H1 (cell line): Measurements from ENCODE around the gene RALY. TPM values are rescaled to one million over a fixed set of nuclear protein-coding genes. Genes with fewer than 3 reads are reported as not detected.

Source experiments
- CTCF ChIA-PET: fragments of 300-600 bp; sonication (Branson Sonifier 250); formaldehyde crosslinking; loops from one replicate; lab custom pipeline; 2021; ENCODE audit not compliant: partially characterized antibody; lab: Charles Lee
- POLR2A ChIA-PET: fragments of 300-600 bp; sonication (Branson Sonifier 250); formaldehyde crosslinking; loops from one replicate; lab custom pipeline; 2021; ENCODE audit warnings: inconsistent platforms; ENCODE audit not compliant: partially characterized antibody; lab: Charles Lee
- DNase-seq, 2 experiments: peaks; one replicate each; pipeline versions ENCODE4 v3.0.0 to v3.0.0-alpha.2; 2010 to 2022; ENCODE audit warnings: low spot score in 2 of 2, low read depth in 1 of 2, mixed read lengths in 1 of 2
- FAIRE-seq: peaks from 2 replicates; lab custom pipeline; 2011; peaks lifted over from hg19 to GRCh38; lab: Jason Lieb, UNC
- H2AFZ ChIP-seq: 2 replicates; pipeline ENCODE4 v1.8.1; 2012; ENCODE audit warnings: low read length, inconsistent platforms
- H2AK5ac ChIP-seq: 2 replicates; pipeline ENCODE4 v1.6.1; 2013; ENCODE audit warnings: low read depth, low read length
- H2BK120ac ChIP-seq: replicated peaks from 2 replicates; pipeline ENCODE3; 2013; ENCODE audit warnings: low read depth, low read length, inconsistent platforms
- H2BK12ac ChIP-seq: 2 replicates; pipeline ENCODE4 v1.6.1; 2013; ENCODE audit warnings: low read depth, low read length
- H2BK15ac ChIP-seq: 2 replicates; pipeline ENCODE4 v1.6.1; 2013; ENCODE audit warnings: low read length
- H2BK20ac ChIP-seq: 2 replicates; pipeline ENCODE4 v1.6.1; 2013; ENCODE audit warnings: low read length
- H2BK5ac ChIP-seq: 2 replicates; pipeline ENCODE4 v1.6.1; 2013; ENCODE audit warnings: low read depth, low read length
- H3K14ac ChIP-seq: 2 replicates; pipeline ENCODE4 v1.6.1; 2013; ENCODE audit warnings: inconsistent platforms; ENCODE audit not compliant: insufficient read length
- H3K18ac ChIP-seq: 2 replicates; pipeline ENCODE4 v1.6.1; 2013; ENCODE audit warnings: low read length; ENCODE audit errors: extremely low read depth
- H3K23ac ChIP-seq: 2 replicates; pipeline ENCODE4 v1.6.1; 2013; ENCODE audit warnings: inconsistent platforms; ENCODE audit not compliant: insufficient read length
- H3K23me2 ChIP-seq: 2 replicates; pipeline ENCODE4 v1.6.1; 2013; ENCODE audit warnings: low read depth, low read length
- H3K27ac ChIP-seq: 2 replicates; pipeline ENCODE4 v1.6.1; 2011; ENCODE audit warnings: low read depth, low read length, inconsistent platforms
- H3K27me3 ChIP-seq, 4 experiments: replicated peaks in 1 of 4; 1 replicate in 1 of 4; 2 replicates in 3 of 4; pipeline versions ENCODE4 v1.6.1 to v1.8.1; 2011 to 2013; ENCODE audit warnings: low read length in 3 of 4, mild to moderate bottlenecking in 3 of 4, inconsistent platforms in 2 of 4, mixed read lengths in 2 of 4, moderate library complexity in 1 of 4; ENCODE audit not compliant: control insufficient read depth in 3 of 4, insufficient read depth in 3 of 4; ENCODE audit errors: extremely low read depth in 1 of 4
- H3K36me3 ChIP-seq, 4 experiments: 2 replicates each; pipeline versions ENCODE4 v1.6.1 to v1.8.1; 2011 to 2013; ENCODE audit warnings: mild to moderate bottlenecking in 4 of 4, low read length in 3 of 4, moderate library complexity in 2 of 4, control low read depth in 1 of 4, inconsistent platforms in 1 of 4; ENCODE audit not compliant: insufficient read depth in 4 of 4, control insufficient read depth in 2 of 4
- H3K4ac ChIP-seq: replicated peaks from 2 replicates; pipeline ENCODE3; 2013; ENCODE audit warnings: low read length, low read depth, mixed read lengths, inconsistent platforms; ENCODE audit not compliant: insufficient read length
- H3K4me1 ChIP-seq, 4 experiments: replicated peaks in 1 of 4; 1 replicate in 1 of 4; 2 replicates in 3 of 4; pipeline versions ENCODE4 v1.6.1 to v1.8.1; 2011 to 2013; ENCODE audit warnings: low read length in 3 of 4, inconsistent platforms in 2 of 4, mixed read lengths in 1 of 4; ENCODE audit not compliant: insufficient read depth in 4 of 4, control insufficient read depth in 3 of 4
- H3K4me2 ChIP-seq, 2 experiments: 2 replicates each; pipeline versions ENCODE4 v1.6.1 to v1.8.1; 2011 to 2013; ENCODE audit warnings: low read depth in 2 of 2, low read length in 2 of 2, control low read depth in 1 of 2, inconsistent platforms in 1 of 2, mild to moderate bottlenecking in 1 of 2; ENCODE audit not compliant: insufficient read depth in 1 of 2
- H3K4me3 ChIP-seq, 4 experiments: fragments of 200-600, 300-600 bp in 1 of 4; sonication (generic), shearing (Covaris generic), sonication (Bioruptor Twin) in 1 of 4; 2 replicates each; pipeline versions ENCODE4 v1.5.1 to v1.8.1; 2011 to 2016; ENCODE audit warnings: low read length in 4 of 4, low read depth in 3 of 4, control low read depth in 2 of 4, inconsistent platforms in 2 of 4, mild to moderate bottlenecking in 2 of 4, mixed read lengths in 1 of 4, moderate library complexity in 1 of 4; ENCODE audit not compliant: insufficient read depth in 2 of 4; ENCODE audit errors: extremely low read depth in 1 of 4
- H3K56ac ChIP-seq: replicated peaks from 2 replicates; pipeline ENCODE3; 2013; ENCODE audit warnings: low read depth, mild to moderate bottlenecking, mixed read lengths, low read length, inconsistent platforms; ENCODE audit not compliant: insufficient read length
- H3K79me1 ChIP-seq: 2 replicates; pipeline ENCODE4 v1.6.1; 2013; ENCODE audit warnings: low read depth, low read length, control low read depth
- H3K79me2 ChIP-seq, 2 experiments: 2 replicates each; pipeline versions ENCODE4 v1.6.1 to v1.8.1; 2012 to 2013; ENCODE audit warnings: low read length in 2 of 2, mild to moderate bottlenecking in 2 of 2, inconsistent platforms in 1 of 2; ENCODE audit not compliant: insufficient read depth in 2 of 2, control insufficient read depth in 1 of 2
- H3K9ac ChIP-seq, 4 experiments: replicated peaks in 1 of 4; 1 replicate in 1 of 4; 2 replicates in 3 of 4; pipeline versions ENCODE4 v1.6.1 to v1.8.1; 2011 to 2013; ENCODE audit warnings: low read depth in 3 of 4, low read length in 3 of 4, control low read depth in 2 of 4, mild to moderate bottlenecking in 2 of 4, moderate library complexity in 2 of 4, inconsistent platforms in 1 of 4; ENCODE audit errors: extremely low read depth in 1 of 4
- H3K9me3 ChIP-seq, 2 experiments: 2 replicates each; pipeline versions ENCODE4 v1.6.1 to v1.8.1; 2012 to 2013; ENCODE audit warnings: mild to moderate bottlenecking in 2 of 2, moderate library complexity in 2 of 2, control low read depth in 1 of 2, inconsistent platforms in 1 of 2, low read depth in 1 of 2, low read length in 1 of 2, mixed read lengths in 1 of 2; ENCODE audit not compliant: insufficient read depth in 2 of 2
- H4K20me1 ChIP-seq, 2 experiments: replicated peaks in 1 of 2; 2 replicates each; pipeline versions ENCODE3 to v1.8.1; 2011 to 2013; ENCODE audit warnings: inconsistent platforms in 2 of 2, low read length in 2 of 2, mild to moderate bottlenecking in 1 of 2; ENCODE audit not compliant: insufficient read depth in 2 of 2, control insufficient read depth in 1 of 2
- H4K5ac ChIP-seq: 2 replicates; pipeline ENCODE4 v1.6.1; 2013; ENCODE audit warnings: low read length, low read depth, mixed read lengths, inconsistent platforms; ENCODE audit not compliant: insufficient read length
- H4K8ac ChIP-seq: 2 replicates; pipeline ENCODE4 v1.8.0; 2013; ENCODE audit warnings: mild to moderate bottlenecking, moderate library complexity, low read length, inconsistent platforms; ENCODE audit not compliant: insufficient read depth; ENCODE audit errors: extremely low read depth
- H4K91ac ChIP-seq: replicated peaks from 2 replicates; pipeline ENCODE3; 2013; ENCODE audit warnings: low read length, mixed read lengths, inconsistent platforms; ENCODE audit not compliant: insufficient read length
- BACH1 ChIP-seq: IDR thresholded peaks from 2 replicates; pipeline ENCODE4 v1.6.1; 2012; ENCODE audit warnings: low read length, improper control_type of control experiment
- GTF2F1 ChIP-seq: IDR thresholded peaks from 2 replicates; pipeline ENCODE4 v1.6.1; 2012; ENCODE audit warnings: low read depth, low read length, improper control_type of control experiment, borderline replicate concordance
- POLR2AphosphoS5 ChIP-seq: IDR thresholded peaks from 2 replicates; pipeline ENCODE4 v1.6.1; 2011; ENCODE audit warnings: low read depth, low read length
- RXRA ChIP-seq: IDR thresholded peaks from 2 replicates; pipeline ENCODE4 v1.6.1; 2011; ENCODE audit warnings: low read depth, mild to moderate bottlenecking, low read length, moderate library complexity; ENCODE audit not compliant: insufficient read depth
- SIN3A ChIP-seq, 2 experiments: IDR thresholded peaks in 1 of 2; conservative IDR thresholded peaks in 1 of 2; 2 replicates each; pipeline ENCODE4 v1.6.1; 2011 to 2012; ENCODE audit warnings: low read length in 2 of 2, improper control_type of control experiment in 1 of 2, low read depth in 1 of 2, mild to moderate bottlenecking in 1 of 2
- TBP ChIP-seq: IDR thresholded peaks from 2 replicates; pipeline ENCODE4 v1.6.1; 2011; ENCODE audit warnings: low read depth, low read length, improper control_type of control experiment
- TEAD4 ChIP-seq: IDR thresholded peaks from 2 replicates; pipeline ENCODE4 v1.6.1; 2012; ENCODE audit warnings: low read depth, low read length, inconsistent platforms, mixed read lengths
- ZNF274 ChIP-seq: IDR thresholded peaks from 2 replicates; pipeline ENCODE4 v1.7.0; 2012; ENCODE audit warnings: low read length, borderline replicate concordance; ENCODE audit errors: extremely low read depth
- WGBS, 2 experiments: shearing (Covaris generic) in 1 of 2; methylation state at CpG; one replicate each; pipeline versions ENCODE4 v1.1.6 to v1.1.7; 2013 to 2015; ENCODE audit warnings: low lambda C conversion rate in 2 of 2, mixed read lengths in 2 of 2, inconsistent platforms in 1 of 2, low coverage in 1 of 2, missing lambda C conversion rate in 1 of 2; ENCODE audit not compliant: insufficient replicate concordance in 2 of 2, insufficient coverage in 1 of 2, insufficient read length in 1 of 2; ENCODE audit errors: extremely low coverage in 1 of 2, missing lambda C conversion rate in 1 of 2; 5-methylcytosine and 5-hydroxymethylcytosine counted together
- polyA plus RNA-seq, 7 experiments: library from polyadenylated mRNA; depleted of rRNA in 3 of 7; stranded (reverse) in 5 of 7; unstranded in 2 of 7; fragments of >200 nt in 5 of 7; fragments of 200-250 nt in 2 of 7; gene quantifications; 1 replicate in 5 of 7; 2 replicates in 1 of 7; 4 replicates in 1 of 7; pipeline versions ENCODE4 v1.2.1 to v1.2.3, GENCODE V29; 2011 to 2013; ENCODE audit warnings: missing spikeins in 2 of 7, mixed read lengths in 2 of 7
- total RNA-seq: library from RNA; stranded (reverse); fragmentation: NEBNext Ultra II Directional; extraction: Animal tissue kit (Norgen Biotek cat#: 25700); gene quantifications from 2 replicates; pipeline ENCODE4 v1.2.1, GENCODE V29; 2021
- TF ChIP-seq, protein P1 (sequence below), 3 experiments: IDR thresholded peaks; 1 replicate in 2 of 3; 2 replicates in 1 of 3; pipeline versions ENCODE4 v1.5.1 to v1.6.1; 2011; ENCODE audit warnings: low read length in 3 of 3, mild to moderate bottlenecking in 3 of 3, inconsistent platforms in 2 of 3, low read depth in 1 of 3, moderate library complexity in 1 of 3; ENCODE audit not compliant: insufficient read depth in 1 of 3; ENCODE audit errors: control extremely low read depth in 1 of 3

The RALY gene
- total and polyA plus RNA-seq, 2 of the 8 experiments (the other 6 are each of a cell fraction or from before 2014, with no cell fraction given), result 133 to 148 TPM

DNA sequence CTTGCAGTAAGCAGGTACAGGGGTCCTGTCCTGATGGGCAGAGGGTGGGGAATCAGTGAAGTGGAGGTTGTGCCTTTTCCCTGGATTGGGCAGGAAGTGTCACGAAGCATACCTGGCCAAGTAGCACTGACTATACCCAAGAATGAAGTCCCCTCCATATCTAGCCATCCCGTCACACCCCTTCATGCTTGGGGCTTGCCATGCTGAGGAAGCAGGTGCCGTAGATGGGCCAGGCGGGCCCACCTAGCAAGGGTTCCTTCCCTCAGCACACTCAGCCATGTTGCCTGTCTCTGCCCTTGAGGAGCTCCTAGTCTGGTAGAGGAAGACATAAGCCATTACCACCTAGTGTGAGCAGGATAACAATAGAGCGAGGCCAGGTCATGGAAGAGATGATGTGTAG is 84.8 kb downstream of the RALY start:
- no peak overlapping the region for H2AFZ ChIP-seq
- H3K4me3 ChIP-seq, result no peak overlapping the region
- no peak overlapping the region for H3K23ac ChIP-seq
- no peak overlapping the region for H2BK20ac ChIP-seq
- 0 out of 2 replicates have a peak, but pooled peaks cover 3% of the 10 kb centered on the region for H3K79me1 ChIP-seq
- FAIRE-seq (no peak), DNase-seq (no peak)
- H2AK5ac ChIP-seq, result no peak overlapping the region
- no peak overlapping the region for H4K8ac ChIP-seq
- WGBS, 2 experiments, result 86% methylated on average over 5 of the region's 5 CpGs; no CpG with 5 or more reads in 1 of the 2 experiments
- H2BK15ac ChIP-seq, result no peak overlapping the region
- H4K5ac ChIP-seq, result no peak overlapping the region
- no peaks in the 10 kb centered on the region for H3K9me3 ChIP-seq
- no peak overlapping the region for H2BK120ac ChIP-seq
- H3K27ac ChIP-seq, result no peak overlapping the region
- H3K27me3 ChIP-seq, result no peaks in the 10 kb centered on the region
- no peak overlapping the region for H3K14ac ChIP-seq
- peaks cover 3 to 21% (median 6%) of the 10 kb centered on the region in 4 experiments; a peak in 6 of 8 replicates for H3K36me3 ChIP-seq
- no peaks in the 10 kb centered on the region for H3K23me2 ChIP-seq
- H3K4ac ChIP-seq, result no peak overlapping the region
- no peak overlapping the region for H3K9ac ChIP-seq
- peaks cover 8 to 11% of the 10 kb centered on the region in 2 experiments for H4K20me1 ChIP-seq
- no peak overlapping the region for H3K18ac ChIP-seq
- no peak overlapping the region for H4K91ac ChIP-seq
- no peaks in the 10 kb centered on the region; a peak in 2 of 4 replicates for H3K79me2 ChIP-seq
- no peak overlapping the region for H3K4me2 ChIP-seq
- CTCF ChIA-PET, result interaction anchor here (0.6 to 3.5 kb wide), 8 partner anchors 9 to 304 kb away, joined by 3 to 20 read pairs (median 3); no protein-coding TSS in a partner anchor
- POLR2A ChIA-PET, result interaction anchor here (0.6 to 4.0 kb wide), 9 partner anchors 10 to 220 kb away, joined by 3 to 21 read pairs (median 3); no protein-coding TSS in a partner anchor
- TF ChIP-seq BACH1 (no peak), SIN3A (conservative IDR thresholded peaks at IDR 0.05 in 1 of 2, IDR thresholded peaks at IDR 0.05 in 1 of 2; ENCODE audit: low read depth in 1 of 2, low read length in 2 of 2) (no peak), GTF2F1 (no peak), TBP (no peak), RXRA (no peak), TEAD4 (no peak), POLR2AphosphoS5 (no peak), ZNF274 (no peak)
- TF ChIP-seq, protein P1, sequence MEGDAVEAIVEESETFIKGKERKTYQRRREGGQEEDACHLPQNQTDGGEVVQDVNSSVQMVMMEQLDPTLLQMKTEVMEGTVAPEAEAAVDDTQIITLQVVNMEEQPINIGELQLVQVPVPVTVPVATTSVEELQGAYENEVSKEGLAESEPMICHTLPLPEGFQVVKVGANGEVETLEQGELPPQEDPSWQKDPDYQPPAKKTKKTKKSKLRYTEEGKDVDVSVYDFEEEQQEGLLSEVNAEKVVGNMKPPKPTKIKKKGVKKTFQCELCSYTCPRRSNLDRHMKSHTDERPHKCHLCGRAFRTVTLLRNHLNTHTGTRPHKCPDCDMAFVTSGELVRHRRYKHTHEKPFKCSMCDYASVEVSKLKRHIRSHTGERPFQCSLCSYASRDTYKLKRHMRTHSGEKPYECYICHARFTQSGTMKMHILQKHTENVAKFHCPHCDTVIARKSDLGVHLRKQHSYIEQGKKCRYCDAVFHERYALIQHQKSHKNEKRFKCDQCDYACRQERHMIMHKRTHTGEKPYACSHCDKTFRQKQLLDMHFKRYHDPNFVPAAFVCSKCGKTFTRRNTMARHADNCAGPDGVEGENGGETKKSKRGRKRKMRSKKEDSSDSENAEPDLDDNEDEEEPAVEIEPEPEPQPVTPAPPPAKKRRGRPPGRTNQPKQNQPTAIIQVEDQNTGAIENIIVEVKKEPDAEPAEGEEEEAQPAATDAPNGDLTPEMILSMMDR (IDR thresholded peaks at IDR 0.05; ENCODE audit: control extremely low read depth in 1 of 3, insufficient read depth in 1 of 3, low read depth in 1 of 3, low read length in 3 of 3), result no peak
- no peak overlapping the region for H2BK5ac ChIP-seq
- H3K56ac ChIP-seq, result no peak overlapping the region
- no peak overlapping the region for H2BK12ac ChIP-seq
- H3K4me1 ChIP-seq, result no peaks in the 10 kb centered on the region
